HG03060 (cell line): ENCODE data around the gene ALX4.

Source experiments
- ATAC-seq: cut with Tn5 transposase; IDR thresholded peaks from one replicate; pipeline ENCODE4 v1.9.1; 2021; ENCODE audit warnings: low read depth, moderate number of reproducible peaks; ENCODE audit not compliant: unreplicated experiment

ALX4 gene

DNA sequence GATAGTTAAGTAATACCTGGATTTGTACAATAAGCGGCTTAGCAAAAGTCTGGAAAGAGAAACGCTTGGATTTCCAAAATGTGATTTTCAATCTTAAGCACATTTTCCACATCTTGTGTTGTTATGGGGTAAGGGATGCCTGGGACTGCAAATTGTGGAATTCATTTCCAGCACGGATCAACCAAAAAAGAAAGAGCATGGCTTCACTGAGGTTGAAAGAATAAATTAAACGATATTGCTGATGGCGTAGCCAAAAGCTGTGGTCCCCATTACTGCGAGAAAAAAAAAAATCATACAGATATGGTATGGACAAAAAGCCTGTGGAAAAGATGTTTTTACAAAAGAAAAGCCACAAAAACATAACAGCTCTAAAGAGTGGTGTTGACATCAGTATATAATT, 26.0 kb upstream of the ALX4 start:
- no peak for ATAC-seq

DNA sequence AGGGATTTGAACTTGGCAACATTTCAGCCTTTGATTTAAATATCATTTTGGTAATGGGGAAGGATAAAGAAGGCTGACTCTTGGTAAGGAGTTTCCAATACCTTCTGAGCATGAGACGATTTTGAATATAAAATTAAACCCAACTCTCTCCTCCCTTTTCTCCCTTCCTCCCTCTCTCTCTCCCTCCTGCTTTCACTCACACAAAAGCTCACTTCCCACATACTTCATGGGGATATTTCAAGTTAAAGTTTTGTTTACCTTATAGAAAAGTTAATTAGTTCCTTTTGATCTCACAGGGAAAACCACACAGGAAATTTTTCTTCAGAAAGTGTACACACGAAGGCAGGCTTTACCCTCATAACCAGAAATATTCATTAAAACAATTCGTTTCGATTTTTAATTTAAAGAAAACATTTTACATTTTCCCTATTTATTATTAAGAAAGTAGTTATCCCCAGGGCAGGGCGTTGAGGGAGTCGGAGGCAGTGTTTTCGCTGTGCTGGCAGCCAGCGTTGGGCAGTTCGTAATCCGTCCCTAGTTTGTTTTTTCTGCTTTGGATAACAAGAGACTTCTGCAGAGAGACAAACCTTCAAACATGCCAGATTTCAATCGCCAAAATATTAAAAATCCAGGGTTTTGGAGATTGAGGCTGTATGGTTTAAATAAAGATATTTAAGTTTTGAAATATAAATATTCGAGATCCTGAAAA, 25.3 kb upstream of the ALX4 start:
- no peak for ATAC-seq

DNA sequence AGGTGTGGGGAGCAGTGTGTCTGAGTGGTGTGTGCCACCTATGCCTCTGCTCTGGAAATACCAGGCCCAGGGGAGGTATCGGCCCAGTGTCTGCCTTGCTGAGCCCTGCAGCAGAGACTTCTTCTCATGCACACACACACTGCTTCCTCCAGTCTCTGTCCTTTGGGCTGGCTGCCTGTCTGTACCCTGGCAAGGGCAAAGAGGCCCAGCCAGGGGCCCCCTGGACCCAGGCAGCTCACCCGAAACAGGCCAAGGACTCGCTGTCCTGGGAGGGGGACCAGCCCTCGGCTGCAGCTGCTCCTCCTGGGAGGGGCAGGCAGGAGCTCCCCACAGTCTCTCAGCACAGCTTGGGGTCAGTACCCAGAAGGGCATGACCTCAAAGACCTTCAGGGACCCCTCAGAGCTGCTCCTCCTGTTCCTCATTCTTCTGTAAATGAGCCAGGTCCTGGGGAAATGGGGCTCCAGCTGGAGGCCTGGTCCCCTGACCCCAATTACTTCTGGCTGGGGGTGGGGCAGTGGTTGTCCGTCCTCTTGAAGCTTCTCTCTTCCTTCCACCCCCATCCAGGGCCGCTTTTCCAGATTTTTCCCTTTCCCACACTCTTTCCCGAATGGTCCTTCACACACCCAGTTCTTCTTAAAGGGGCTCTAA, 24.5 kb upstream of the ALX4 start:
- ATAC-seq, result no peak

DNA sequence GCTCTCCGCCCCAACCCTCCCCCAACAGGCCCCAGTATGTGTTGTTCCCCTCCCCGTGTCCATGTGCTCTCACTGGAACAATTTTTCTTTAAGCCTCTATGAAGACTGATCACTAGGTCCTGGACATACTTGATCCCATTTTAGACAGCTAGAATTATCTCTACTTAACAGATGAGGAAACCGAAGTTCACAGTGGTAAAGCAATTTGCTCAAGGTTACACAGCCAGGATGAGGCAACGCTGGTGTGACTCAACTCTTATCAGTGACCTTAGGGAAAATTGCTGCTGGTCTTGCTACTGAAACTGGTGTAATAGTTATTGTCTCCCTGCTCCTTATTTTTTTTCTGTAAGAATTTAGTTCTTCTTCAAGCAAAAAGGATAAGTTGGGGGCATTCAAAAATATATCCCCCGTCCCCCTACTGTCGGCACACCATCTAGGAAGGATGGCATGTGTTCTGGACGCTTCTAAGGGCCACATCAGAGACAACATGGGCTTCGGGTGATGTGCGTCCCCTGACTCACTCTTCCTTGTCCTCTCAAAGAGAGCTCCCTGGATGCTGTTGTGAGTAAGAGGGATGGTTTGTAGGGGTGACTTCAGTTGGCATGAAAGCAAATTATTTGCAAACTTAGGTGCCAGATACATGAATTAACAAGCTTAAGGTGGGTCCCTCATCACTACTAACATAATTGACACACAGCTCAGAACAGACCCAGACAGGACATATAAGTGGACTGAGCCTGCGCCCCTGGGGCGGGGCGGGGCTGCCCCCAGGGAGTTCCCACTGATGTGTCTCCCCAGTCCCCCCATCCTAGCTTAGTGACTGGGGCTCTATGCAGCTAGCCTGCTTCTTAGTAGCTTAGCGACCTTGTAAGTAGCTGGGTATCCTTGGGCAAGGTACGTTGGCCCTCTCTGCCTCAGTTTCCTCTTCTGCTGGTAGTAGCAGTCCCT, 23.6 kb upstream of the ALX4 start:
- no peak for ATAC-seq

DNA sequence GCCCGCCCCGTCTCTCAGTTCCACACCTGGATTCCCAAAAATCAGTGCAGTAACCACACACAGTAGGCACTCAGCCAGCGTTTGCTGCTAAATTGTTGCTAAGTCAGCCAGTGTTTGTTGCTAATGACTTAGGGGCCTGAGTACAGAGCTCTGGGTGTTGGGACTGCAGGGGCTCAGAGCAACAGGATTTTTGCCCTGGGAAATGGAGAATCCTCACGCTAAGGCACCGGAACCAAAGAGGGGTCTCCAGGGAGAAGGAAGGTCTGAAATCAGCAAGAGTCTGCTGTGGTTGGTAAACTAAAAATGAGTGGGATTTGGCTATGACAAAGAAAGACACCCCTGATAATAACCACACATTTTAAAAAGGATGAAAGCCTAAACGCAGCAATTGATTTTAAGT, 22.7 kb upstream of the ALX4 start:
- ATAC-seq, result no peak

DNA sequence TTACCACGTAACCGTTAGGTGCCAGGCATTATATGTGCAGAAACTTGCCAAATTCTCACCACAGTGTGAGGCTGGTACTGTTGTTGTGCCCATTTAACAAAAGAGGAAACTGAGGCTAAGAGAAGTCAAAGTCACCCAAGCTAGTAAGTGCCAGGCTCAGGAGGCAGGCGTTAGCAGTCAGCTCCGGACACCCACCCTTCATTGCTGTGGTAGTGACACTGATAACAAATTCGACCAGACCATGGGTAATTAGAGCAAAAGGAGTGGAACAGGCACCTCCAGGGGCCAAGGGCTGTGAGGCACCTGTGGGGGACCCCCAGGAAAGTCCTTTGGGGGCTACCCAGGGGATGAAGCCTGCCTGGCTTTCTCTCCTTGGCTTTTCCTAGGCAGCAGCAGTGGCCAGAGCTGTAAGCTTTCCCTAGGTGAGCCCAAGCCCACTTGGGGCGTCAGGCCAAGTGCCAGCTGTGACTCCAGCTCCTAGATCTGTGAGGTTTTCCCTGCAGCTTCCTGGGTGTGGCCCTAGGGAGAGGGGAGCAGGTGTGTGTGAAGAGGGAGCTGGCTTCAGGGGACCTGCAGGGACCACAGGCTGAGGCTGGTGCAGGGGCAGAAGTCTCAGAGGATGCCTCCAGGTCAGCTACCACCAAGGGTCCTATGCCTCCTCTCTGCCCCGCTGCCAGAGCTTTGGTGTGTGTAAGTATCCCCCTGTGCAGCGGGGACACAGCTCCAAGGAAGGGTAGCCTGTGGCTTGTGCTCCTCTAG, 19.7 kb upstream of the ALX4 start:
- ATAC-seq, result no peak

DNA sequence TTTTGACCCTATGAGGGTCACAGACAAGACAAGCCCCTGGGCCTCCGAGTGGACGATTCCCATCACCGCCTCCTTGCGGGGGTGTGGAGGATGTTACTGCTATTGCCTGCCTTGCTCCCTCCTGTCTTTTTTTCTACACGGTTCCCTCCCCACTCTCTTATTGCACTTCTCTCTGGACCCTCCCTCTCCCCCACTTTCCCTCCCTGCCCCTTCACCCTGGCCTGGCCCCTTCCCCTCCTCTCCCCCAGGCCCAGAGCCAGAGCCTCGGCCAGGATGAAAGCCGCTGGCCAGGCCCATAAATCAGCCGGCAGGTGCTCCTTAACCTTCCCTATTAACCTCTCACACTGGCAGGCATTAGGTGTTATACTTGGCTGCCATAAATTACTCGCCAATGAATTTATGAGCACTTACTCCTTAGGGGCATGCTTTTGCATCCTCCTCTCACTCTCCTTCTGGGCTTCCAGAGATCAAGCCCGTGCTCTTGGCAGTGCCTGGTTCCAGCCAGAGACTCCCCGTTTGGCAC, 18.3 kb upstream of the ALX4 start:
- no peak for ATAC-seq

DNA sequence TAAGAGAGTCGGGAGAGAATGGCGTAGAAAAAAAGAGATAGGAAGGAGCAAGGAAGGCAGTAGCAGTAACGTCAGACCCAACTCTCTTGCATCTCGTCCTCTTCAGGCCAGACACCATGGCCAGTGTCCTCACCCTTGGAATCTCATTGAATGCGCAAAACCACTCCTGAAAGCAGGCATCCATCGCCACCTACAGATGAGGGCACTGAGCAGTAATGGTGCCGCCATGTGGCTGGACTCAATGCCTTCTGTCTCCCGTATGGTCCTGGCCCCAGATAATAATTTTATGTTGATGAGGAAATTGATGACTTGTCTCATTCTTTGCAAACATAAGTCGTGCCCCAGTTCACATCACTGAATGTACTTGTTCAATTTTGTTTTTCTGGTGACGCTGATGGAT, 17.8 kb upstream of the ALX4 start:
- no peak for ATAC-seq

DNA sequence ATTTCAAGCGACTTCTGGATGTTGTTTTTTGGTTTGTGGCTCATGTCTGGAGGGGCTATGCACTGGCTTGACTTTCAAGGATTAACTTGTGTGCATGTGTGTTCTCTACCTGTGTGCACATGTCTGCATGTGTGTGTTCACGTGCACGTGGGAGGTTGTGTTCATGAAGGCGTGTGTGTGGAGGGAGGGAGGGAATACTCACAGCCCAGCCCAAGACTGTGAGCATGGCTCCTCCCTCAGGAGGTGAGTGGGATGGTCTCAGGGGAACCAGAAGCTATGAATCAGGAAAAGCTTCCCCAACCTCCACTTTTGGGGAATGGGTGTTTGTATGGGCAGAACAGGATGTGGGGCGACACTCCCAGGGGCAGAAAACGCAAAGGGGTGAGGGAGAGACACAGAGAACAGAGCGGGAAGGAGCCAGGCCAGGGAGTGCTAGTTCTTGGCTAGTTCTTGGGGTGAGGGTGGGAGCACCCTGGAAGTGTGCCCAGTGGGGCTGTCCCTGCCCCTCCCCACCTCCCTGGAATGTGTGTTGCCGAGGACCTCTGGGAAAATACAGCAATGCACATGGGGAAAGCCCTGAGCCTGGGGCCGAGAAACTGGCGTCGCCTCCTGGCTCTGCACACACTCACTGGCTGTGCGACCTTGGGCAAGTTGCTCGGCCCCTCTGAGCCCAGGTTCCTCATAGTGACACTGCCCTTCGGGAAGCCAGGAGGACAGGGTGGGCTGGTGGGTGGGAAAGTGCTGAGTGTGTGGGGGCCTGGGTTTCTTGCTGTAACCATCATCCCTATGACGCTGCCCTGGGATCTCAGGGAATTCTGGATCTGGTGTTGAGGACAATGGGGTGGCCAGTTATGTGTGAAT, 16.9 kb upstream of the ALX4 start:
- ATAC-seq, result no peak

DNA sequence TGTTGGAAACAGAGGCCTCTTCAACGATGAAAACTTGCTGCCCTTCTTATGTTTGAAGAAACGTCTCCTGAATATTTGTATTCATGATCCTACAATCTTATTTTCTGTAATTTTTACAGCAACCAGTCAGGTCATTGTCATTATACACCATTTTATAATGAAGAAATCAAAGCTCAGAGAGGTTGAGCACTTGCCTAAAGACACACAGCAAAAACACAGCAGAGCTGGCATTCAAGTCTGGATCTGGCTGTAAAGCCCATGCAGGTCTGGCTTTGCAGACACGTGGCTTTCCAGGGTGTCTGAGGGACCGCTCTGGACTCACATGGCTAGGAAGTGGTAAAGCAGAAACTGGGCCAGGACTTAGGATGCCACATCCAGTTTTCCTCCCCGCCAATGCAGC, 15.8 kb upstream of the ALX4 start:
- no peak for ATAC-seq

DNA sequence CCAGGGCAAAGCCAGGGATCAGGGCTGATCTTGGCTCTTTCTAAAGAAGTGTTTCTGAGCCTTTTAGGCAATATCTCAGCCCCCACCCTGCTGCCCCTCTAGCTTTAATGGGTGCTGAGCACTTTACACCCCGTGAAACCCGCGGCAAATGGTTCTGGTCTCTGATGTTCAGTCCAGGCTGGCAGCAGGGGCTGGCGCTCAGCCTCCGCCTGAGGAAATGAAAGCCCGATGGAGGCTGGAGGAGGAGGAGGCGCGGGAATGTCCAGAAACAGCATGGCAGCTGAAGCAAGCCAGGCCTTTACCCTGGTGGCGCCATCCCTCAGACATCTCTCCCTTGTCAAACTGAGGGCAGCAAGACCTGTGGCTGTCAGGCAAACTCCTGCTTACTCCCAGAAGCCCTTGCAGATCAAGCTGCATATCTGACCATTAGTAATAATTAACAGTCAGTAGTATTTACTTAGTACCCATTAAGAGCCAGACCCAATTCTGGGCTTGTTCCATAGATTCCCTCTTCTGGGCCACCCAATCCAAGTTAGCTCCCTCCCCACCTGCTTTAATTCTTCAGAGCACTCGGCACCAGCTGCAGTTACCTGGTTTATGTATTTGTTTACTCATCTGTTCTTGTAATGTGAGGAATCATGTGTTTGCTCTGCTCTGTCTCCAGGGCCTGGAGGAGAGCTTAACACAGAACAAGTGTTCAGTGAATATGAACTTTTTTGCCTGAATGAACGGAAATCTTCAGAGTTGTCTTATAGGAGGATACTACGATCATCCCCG, 15.0 kb upstream of the ALX4 start:
- no peak for ATAC-seq

DNA sequence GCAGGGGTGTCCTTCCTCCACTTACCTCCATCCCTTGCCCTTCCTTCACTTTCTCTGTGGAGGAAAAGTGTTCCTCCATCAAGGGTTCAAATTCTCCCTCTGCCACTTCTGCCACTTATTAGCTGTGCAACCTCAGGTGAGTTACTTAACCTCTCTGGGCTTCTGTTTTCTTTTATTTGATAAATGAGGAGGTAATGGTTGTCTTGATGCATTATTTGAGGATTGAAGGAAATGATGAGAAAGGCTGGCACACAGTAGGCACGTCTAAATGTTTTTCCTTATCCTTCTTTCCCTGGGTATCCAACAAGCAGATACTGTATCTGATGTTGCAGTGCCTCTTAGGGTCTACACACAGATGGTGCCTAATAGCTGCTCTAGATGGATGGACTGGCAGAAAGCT, 14.3 kb upstream of the ALX4 start:
- ATAC-seq, result no peak

DNA sequence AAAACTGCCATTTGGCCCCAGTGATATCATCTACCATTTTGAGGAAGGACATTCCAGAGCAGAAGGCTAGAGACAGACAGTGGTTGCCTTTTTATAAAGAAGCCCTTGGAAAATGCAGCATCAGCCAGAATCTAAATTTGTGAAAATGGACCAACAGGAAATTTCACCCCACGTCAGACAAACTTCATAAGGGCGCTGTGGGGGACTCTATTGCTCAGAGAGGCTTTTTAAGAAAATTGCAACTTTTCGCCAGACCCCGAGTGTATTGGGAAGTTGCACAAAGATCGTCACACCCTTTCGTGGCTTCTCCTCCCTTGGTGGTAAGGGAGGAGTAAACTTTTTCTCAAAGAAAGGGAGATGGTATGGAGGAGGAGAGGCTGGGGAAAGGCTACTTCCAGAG, 12.3 kb upstream of the ALX4 start:
- no peak for ATAC-seq

DNA sequence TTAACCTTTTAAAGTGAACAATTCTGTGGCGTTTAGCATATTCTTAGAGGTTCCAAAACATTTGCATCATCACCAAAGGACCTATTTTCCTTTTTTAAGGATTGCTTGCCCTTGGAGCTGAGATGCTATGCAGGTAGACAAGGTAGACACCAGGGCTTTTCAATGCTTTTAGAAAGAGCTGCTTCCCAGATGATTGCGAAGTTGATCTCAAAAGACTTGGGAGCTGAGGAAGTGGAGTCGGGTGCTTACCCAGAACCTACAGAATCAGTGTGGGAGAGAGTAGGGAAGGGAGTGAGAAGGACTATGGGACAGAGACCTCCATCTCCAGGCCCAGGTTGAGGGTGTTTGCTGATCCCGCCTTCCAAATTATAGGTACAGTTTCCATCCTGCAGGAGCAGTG, 11.1 kb upstream of the ALX4 start:
- no peak for ATAC-seq

DNA sequence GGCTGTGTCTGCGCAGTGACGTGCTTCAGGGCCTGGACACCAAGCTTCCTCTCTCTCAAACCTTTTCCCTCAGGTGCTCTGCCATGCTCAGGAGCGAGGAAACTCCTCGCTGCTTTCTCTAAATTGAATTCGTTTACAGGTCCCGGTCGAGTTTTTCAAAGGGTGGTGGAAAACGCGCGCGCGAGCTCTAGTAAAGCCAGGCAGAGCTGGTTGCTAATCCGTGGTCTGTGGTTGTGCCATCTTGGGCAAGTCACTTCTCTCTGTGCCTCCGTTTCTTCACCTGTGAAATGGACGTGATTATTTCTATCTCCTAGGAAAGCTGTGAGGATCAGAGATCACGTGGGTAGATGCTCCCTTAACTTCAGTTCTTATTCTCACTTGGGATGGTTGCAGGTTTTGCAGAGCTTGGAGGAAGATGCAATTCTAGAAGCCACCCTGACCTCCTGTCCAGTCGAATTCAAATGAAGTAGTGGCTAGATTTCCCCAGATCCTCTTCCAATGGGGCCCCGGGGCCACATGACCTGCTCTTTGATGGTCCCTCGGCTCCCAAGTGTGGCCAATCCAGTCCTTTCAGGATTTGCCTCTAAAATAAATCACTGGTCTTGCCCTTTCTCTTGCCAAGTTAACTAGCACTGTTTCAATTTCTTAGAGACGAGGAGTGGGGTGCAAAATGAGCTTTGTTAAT, 10.5 kb upstream of the ALX4 start:
- no peak for ATAC-seq

DNA sequence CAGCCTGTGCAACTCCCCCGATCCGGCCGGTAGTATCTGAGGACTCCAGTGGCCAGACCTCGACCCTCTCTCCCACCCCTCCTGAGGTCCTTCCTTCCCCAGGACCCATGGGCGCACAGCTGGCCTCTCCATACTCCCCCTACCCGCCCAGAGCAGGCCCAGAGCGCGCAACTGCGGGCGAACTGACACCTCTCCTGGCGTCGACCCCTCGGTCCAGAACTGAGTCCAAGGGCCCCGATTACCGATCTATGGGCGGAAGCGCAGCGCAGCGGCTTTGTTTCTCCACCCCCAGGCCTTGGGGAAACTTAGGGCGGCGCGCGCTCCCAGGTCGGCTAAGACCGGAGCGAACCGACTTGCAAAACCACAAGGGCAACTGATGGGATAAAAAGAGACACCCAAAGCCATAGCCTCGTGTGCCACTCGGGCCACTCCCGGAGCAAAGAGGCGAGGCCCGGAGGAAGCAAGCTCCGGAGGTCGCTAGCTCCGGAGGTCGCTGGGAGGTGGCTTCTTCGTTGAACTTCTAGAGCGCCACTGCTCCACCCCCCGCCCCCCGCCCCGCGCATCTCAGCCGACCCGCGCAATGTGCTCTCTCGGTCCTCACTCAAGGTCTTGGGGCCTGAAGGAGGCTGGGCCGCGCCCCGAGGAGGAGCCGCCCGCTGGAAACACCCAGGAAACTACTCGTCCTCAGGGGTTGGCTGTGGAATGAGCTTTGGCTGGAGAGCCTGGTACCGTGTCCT, 9.8 kb upstream of the ALX4 start:
- ATAC-seq, result no peak

DNA sequence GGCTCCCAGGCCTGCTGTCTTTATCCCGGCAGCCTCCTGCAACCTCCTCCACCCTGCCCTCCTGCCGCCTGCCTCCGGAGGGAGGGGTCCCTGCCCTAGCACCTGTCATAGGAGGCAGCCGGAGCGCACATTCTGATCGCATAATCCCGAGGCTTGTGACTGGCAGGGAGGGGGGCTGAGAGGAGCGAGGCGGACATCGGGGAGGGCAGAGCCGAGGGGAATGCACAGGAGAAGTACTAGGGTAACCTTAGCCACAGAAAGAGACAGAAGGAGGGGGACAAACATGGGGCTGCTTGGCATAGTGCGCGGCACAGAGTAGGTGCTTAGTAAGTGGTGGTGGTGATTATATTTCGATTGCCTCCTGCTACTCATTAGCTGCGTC, 9.2 kb upstream of the ALX4 start:
- ATAC-seq, result no peak

DNA sequence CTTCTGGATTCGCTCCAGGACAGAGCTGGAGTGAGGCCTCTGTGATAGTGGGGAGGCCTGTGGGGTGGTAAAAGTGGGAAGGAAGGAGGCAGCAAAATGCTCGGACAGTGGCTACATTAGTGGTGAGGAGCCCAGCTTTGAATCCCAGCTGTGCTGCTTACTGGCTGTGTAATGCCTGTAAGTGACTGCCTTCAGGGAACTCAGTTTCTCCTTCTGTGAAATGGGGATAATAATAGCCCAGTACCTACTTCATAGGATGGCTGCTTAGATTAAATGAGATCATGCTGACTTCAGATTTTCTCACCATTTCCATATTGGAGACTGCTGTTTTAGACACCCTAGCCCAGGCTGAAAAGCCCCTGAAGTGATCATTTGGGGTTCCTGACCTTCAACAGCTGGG, 8.4 kb upstream of the ALX4 start:
- ATAC-seq, result no peak
